Muscle of leg (tissue), 16 donors: ENCODE measurements around the gene LAMP2. TPM values are rescaled to one million over a fixed set of nuclear protein-coding genes. Genes with fewer than 3 reads are reported as not detected.
"Not testable (repeated sequence)": the region's sequence is repeated elsewhere in the genome, so short reads cannot be mapped to it uniquely, and the experiment has no call there.

ENCODE experiments used
- DNase-seq: peaks from one replicate; pipeline ENCODE4 v3.0.0; 2013
- H3K27ac ChIP-seq: one replicate; pipeline ENCODE4 v1.5.1; 2013; ENCODE audit warnings: mild to moderate bottlenecking, low read length, control low read depth
- H3K27me3 ChIP-seq: one replicate; pipeline ENCODE4 v1.6.1; 2013; ENCODE audit warnings: low read length; ENCODE audit not compliant: control insufficient read depth, insufficient read depth
- H3K36me3 ChIP-seq: one replicate; pipeline ENCODE4 v1.6.1; 2013; ENCODE audit warnings: low read length; ENCODE audit not compliant: control insufficient read depth, insufficient read depth
- H3K4me1 ChIP-seq: one replicate; pipeline ENCODE4 v1.6.1; 2013; ENCODE audit warnings: low read length; ENCODE audit not compliant: control insufficient read depth, insufficient read depth
- H3K4me3 ChIP-seq: one replicate; pipeline ENCODE4 v1.5.1; 2013; ENCODE audit warnings: low read length, control low read depth
- H3K9me3 ChIP-seq: replicated peaks from 2 replicates; pipeline ENCODE4 v1.6.1; 2013; ENCODE audit warnings: low read depth, low read length; ENCODE audit not compliant: control insufficient read depth
- WGBS: methylation state at CpG from one replicate; pipeline ENCODE4 v1.1.5; 2013; ENCODE audit warnings: missing lambda C conversion rate; ENCODE audit not compliant: insufficient coverage; 5-methylcytosine and 5-hydroxymethylcytosine counted together
- long read RNA-seq, 11 donors: transcript quantifications; one replicate each; lab custom pipeline, GENCODE V29; 2026
- polyA plus RNA-seq, 8 donors: library from polyadenylated mRNA; unstranded; fragments of 120-200 nt; gene quantifications; one replicate each; pipeline versions ENCODE4 v1.2.1 to v1.2.3, GENCODE V29; 2013; ENCODE audit warnings: inconsistent platforms in 1 of 8, low replicate concordance in 1 of 8; ENCODE audit not compliant: insufficient read length in 8 of 8, insufficient read depth in 1 of 8
- total RNA-seq: library from RNA; stranded (reverse); fragments of 120-200 nt; gene quantifications from one replicate; pipeline ENCODE4 v1.2.4, GENCODE V29; 2013

The LAMP2 gene
- total RNA-seq (101 TPM), polyA plus RNA-seq (100 to 1,000 TPM in 7 of 8 donors, 10 to 100 TPM in 1; 99.5 to 140 (median 121) TPM)
- long read RNA-seq, donor 1, full-length matches to known transcripts: 24 of 24 reads
- long read RNA-seq, donor 1, partial matches to known transcripts: 0 of 24 reads
- long read RNA-seq, donor 1, other reads (novel, unspliced or antisense): 0 of 24 reads
- long read RNA-seq, donor 2, full-length matches to known transcripts: 7 of 7 reads
- long read RNA-seq, donor 2, partial matches to known transcripts: 0 of 7 reads
- long read RNA-seq, donor 2, other reads (novel, unspliced or antisense): 0 of 7 reads
- long read RNA-seq, donor 3, full-length matches to known transcripts: 49 of 56 reads
- long read RNA-seq, donor 3, partial matches to known transcripts: 7 of 56 reads
- long read RNA-seq, donor 3, other reads (novel, unspliced or antisense): 0 of 56 reads
- long read RNA-seq, donor 4, full-length matches to known transcripts: 23 of 23 reads
- long read RNA-seq, donor 4, partial matches to known transcripts: 0 of 23 reads
- long read RNA-seq, donor 4, other reads (novel, unspliced or antisense): 0 of 23 reads
- long read RNA-seq, donor 5, full-length matches to known transcripts: 61 of 93 reads
- long read RNA-seq, donor 5, partial matches to known transcripts: 32 of 93 reads
- long read RNA-seq, donor 5, other reads (novel, unspliced or antisense): 0 of 93 reads
- long read RNA-seq, donor 6, full-length matches to known transcripts: 49 of 54 reads
- long read RNA-seq, donor 6, partial matches to known transcripts: 5 of 54 reads
- long read RNA-seq, donor 6, other reads (novel, unspliced or antisense): 0 of 54 reads
- long read RNA-seq, donor 7, full-length matches to known transcripts: 35 of 50 reads
- long read RNA-seq, donor 7, partial matches to known transcripts: 15 of 50 reads
- long read RNA-seq, donor 7, other reads (novel, unspliced or antisense): 0 of 50 reads
- long read RNA-seq, donor 8, full-length matches to known transcripts: 29 of 34 reads
- long read RNA-seq, donor 8, partial matches to known transcripts: 5 of 34 reads
- long read RNA-seq, donor 8, other reads (novel, unspliced or antisense): 0 of 34 reads
- long read RNA-seq, donor 9, full-length matches to known transcripts: 21 of 38 reads
- long read RNA-seq, donor 9, partial matches to known transcripts: 17 of 38 reads
- long read RNA-seq, donor 9, other reads (novel, unspliced or antisense): 0 of 38 reads
- long read RNA-seq, donor 10, full-length matches to known transcripts: 55 of 79 reads
- long read RNA-seq, donor 10, partial matches to known transcripts: 24 of 79 reads
- long read RNA-seq, donor 10, other reads (novel, unspliced or antisense): 0 of 79 reads
- long read RNA-seq, donor 11, full-length matches to known transcripts: 35 of 56 reads
- long read RNA-seq, donor 11, partial matches to known transcripts: 21 of 56 reads
- long read RNA-seq, donor 11, other reads (novel, unspliced or antisense): 0 of 56 reads

DNA sequence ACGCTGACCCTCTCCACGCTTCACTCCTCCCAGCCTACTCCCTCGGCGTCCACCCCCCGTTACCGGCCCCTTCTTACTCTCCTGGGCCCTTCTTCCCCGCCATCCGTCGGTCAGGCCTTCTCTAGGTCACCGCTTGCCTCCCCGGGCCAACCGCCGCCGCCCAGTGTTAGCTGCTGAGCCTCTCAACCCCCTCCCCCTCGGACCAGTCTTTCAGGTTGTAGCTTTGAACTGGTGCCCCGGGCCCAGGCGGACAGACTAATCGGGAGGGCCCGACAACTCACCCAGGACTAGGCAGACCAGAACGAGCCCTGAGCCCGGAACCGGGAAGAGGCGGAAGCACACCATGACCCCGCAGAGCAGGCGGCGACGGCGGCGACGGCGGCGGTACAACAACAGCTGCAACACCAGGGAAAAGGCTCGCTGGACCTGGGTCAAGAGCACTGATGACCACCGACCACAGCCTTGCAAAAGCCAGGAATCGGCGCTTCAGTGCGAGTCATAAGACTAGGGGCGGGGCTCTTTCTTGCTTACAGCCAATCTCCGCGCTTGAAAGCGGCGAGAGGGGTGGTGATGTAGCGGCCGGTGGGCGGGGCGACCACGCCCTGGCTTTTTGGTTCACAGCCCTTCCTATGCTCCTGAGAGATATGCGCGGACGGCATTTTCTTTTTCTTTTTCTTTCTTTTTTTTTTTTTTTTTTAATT, at the start of gene LAMP2:
Gene LAMP2, minus strand, starts transcription at position 472 of the 701 bp plus-strand sequence. Its CDS starts 127 bp downstream, at position 345.
- H3K9me3 ChIP-seq: no peaks in the 10 kb centered on the region
- H3K4me3 ChIP-seq: peak within 1 kb of the TSS; percentile 73
- H3K27ac ChIP-seq: peak within 1 kb of the TSS; percentile 97
- H3K36me3 ChIP-seq: no peaks in the 10 kb centered on the region
- H3K27me3 ChIP-seq: peaks cover 4% of the 10 kb centered on the region
- H3K4me1 ChIP-seq: peaks cover 4% of the 10 kb centered on the region
- peak; percentile 95 for DNase-seq
- WGBS: 33% methylated on average over 38 of the region's 50 CpGs

DNA sequence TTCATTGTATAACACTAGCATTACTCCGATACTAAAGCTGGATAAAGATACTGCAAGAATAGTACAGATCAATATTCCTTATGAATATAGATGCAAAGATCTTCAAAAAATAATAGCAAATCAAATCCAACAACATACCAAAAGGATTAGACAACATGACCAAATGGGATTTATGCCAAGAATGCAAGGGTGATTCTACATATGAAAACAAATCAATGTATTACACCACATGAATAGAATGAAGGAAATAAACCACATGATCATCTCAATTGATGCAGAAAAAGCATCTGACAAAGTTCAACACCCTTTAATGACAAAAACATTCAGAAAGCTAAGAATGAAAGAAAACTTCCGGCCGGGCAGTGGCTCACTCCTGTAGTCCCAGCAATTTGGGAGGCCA, 48.8 kb upstream of the LAMP2 start:
- no peaks in the 10 kb centered on the region for H3K9me3 ChIP-seq
- H3K4me3 ChIP-seq: no peak overlapping the region
- 70% methylated on average over 2 of the region's 3 CpGs for WGBS
- peak; percentile 14 for DNase-seq
- H3K27me3 ChIP-seq: no peaks in the 10 kb centered on the region
- no peaks in the 10 kb centered on the region for H3K36me3 ChIP-seq
- H3K27ac ChIP-seq: no peak overlapping the region
- no peaks in the 10 kb centered on the region for H3K4me1 ChIP-seq

DNA sequence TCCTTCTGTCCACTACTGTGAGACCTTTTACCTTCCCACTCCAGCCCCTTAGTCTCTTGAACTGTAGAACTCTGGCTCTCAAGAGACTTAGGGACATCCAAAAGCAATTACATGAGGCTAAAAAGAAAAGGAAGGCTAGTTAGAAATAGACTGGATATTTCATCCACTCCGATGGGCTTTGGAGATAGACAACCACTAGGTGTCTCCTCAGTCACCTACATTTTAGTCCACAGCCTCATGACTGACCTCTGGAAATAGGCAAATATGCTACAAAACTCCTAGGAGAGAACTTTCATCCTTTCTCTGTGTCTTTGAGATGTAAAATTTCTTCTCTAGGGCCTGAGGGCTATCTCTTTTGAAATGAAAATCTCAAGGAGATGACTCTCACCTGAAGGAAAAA, 45.1 kb upstream of the LAMP2 start:
- no peaks in the 10 kb centered on the region for H3K9me3 ChIP-seq
- no CpG with 5 or more reads among the region's 1 CpG for WGBS
- DNase-seq: peak; percentile 23

DNA sequence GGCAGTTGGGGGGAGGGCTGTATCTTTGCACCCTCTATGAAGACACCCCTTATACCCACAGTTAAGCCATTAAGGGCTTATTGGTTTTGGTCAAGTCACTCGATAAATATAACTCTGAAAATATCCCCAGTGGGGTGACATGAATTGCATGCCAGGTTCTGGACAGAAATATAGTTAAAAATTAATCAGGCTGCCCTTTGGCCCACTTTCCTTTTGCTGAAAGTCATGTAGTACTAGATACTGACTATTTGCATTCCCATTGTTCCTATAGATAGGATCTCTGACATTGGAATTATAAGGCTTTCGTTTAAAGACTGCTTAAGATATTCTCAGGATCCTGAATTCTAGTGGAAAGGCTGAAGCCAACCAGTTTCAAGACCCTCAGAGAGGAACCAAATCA, 43.5 kb upstream of the LAMP2 start:
- H3K4me1 ChIP-seq: no peaks in the 10 kb centered on the region
- no peaks in the 10 kb centered on the region for H3K27me3 ChIP-seq
- H3K9me3 ChIP-seq: no peaks in the 10 kb centered on the region
- H3K4me3 ChIP-seq: no peak overlapping the region
- H3K36me3 ChIP-seq: no peaks in the 10 kb centered on the region
- H3K27ac ChIP-seq: no peak overlapping the region
- no peak for DNase-seq
- no CpG with 5 or more reads among the region's 2 CpGs for WGBS

More for the DNA sequence above, 45.1 kb upstream of the LAMP2 start:
- H3K4me3 ChIP-seq: no peak overlapping the region
- H3K27ac ChIP-seq: no peak overlapping the region
- H3K27me3 ChIP-seq: no peaks in the 10 kb centered on the region
- H3K4me1 ChIP-seq: no peaks in the 10 kb centered on the region
- H3K36me3 ChIP-seq: no peaks in the 10 kb centered on the region

DNA sequence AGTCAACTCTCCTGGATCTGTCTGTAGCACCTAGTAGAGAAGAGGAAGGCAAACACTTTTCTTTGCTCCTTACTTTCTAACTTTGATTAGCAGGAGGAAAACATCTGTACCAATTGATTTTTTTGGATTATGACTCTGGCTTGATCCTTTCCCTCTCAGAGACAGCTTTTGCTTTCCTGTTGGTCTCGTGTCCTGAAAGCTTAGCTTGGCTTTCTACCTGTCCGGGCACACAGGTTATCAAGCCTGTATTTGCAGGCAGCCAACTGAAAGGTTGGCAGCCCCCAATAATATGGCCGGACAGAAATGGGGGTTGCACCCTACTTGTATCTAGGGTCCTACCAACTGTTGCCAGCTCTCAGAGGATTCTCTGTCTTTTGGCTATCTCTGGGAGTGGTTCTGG, 43.1 kb upstream of the LAMP2 start:
- no peaks in the 10 kb centered on the region for H3K4me1 ChIP-seq
- H3K27ac ChIP-seq: no peak overlapping the region
- no peaks in the 10 kb centered on the region for H3K9me3 ChIP-seq
- H3K4me3 ChIP-seq: no peak overlapping the region
- WGBS: 58% methylated on average over 3 of the region's 3 CpGs
- no peaks in the 10 kb centered on the region for H3K27me3 ChIP-seq
- no peak for DNase-seq
- no peaks in the 10 kb centered on the region for H3K36me3 ChIP-seq

DNA sequence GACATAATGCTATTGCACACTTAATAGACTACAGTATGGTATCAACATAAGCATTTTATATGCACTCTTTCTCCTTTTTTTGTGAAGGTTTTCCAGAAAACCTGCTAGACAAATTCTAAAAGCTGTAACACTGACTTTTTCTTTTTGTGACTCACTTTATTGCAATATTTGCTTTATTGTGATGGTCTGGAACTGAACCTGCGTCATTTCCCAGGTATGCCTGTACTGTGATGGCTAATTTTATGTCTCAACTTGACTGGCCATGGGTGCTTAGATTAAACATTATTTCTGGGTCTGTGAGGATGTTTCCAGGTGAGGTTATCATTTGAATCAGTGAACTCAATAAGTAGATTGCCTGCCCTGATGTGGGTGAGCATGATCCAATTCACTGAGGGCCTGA, 35.5 kb upstream of the LAMP2 start:
- no CpG with 5 or more reads among the region's 1 CpG for WGBS
- Histone ChIP-seq H3K9me3 (no peaks in the 10 kb centered on the region), H3K36me3 (no peaks in the 10 kb centered on the region), H3K4me3 (no peak overlapping the region), H3K4me1 (no peaks in the 10 kb centered on the region), H3K27ac (no peak overlapping the region), H3K27me3 (no peaks in the 10 kb centered on the region)
- DNase-seq: no peak

DNA sequence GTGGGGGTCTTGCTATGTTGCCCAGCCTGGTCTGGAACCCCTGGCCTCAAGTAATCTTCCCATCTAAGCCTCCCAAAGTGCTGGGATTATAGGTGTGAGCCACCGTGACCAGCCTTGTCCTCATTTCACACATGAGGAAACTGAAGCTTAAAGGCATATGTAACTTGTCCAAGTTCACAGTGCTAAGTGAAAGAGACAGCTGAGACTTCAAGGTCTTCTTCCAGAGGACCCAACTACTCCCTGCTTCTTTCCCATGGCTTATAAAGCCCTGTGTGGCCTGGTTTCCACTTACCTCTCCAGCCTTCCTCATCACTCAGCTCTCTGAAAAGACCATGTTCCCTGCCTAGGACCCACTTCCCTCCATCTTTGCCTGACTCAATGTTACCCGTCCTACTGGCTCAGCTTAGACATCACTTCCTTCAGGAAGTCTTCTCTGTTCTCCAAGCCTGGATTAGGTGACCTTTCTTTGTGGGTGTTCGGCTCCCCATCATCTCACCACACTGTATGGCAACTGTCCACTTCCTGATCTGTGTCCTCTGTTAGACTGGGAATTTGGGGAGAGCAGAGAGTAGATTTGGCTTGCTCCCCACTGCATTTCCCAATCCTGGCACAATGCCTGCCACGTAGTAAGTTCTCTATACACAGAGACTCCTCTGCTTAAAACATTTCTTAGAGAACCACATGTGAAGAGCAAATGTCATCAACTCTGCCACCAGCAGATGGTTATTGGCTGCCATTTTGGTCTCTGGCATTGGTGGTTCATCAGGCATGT, 30.4 kb upstream of the LAMP2 start:
- peak; percentile 15 for DNase-seq
- H3K4me1 ChIP-seq: no peaks in the 10 kb centered on the region
- H3K36me3 ChIP-seq: no peaks in the 10 kb centered on the region
- no peaks in the 10 kb centered on the region for H3K27me3 ChIP-seq
- no peaks in the 10 kb centered on the region for H3K9me3 ChIP-seq
- H3K27ac ChIP-seq: no peak overlapping the region
- 54% methylated on average over 3 of the region's 4 CpGs for WGBS
- no peak overlapping the region for H3K4me3 ChIP-seq

DNA sequence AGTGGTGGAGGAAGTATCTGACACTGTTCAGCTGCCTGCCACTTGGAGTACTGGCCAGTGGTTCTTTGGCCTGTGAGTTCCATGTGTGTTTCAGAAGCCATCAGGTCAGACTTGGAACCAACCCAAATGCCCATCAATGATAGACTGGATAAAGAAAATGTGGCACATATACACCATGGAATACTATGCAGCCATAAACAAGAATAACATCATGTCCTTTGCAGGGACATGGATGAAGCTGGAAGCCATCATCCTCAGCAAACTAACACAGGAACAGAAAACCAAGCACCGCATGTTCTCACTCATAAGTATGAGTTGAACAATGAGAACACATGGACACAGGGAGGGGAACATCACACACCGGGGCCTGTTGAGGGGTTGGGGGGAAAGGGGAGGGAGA, 21.0 kb upstream of the LAMP2 start:
- H3K27me3 ChIP-seq, H3K36me3 ChIP-seq, H3K27ac ChIP-seq, DNase-seq, H3K9me3 ChIP-seq, H3K4me3 ChIP-seq, H3K4me1 ChIP-seq: not testable (repeated sequence)
- no CpG with 5 or more reads among the region's 2 CpGs for WGBS
